NCI-H2081 treated with DMSO at 0.1 percent for 48 hours (cell line): Measurements from ENCODE around the gene EXOSC7.
A peak's percentile ranks its signal among the peaks of the same experiment; 100 is the strongest.
"Not testable (repeated sequence)": the region's sequence is repeated elsewhere in the genome, so short reads cannot be mapped to it uniquely, and the experiment has no call there.

Experiments used
- DNase-seq: peaks from one replicate; lab custom pipeline; 2025; lab: John Stamatoyannopoulos, UW

EXOSC7 gene

DNA sequence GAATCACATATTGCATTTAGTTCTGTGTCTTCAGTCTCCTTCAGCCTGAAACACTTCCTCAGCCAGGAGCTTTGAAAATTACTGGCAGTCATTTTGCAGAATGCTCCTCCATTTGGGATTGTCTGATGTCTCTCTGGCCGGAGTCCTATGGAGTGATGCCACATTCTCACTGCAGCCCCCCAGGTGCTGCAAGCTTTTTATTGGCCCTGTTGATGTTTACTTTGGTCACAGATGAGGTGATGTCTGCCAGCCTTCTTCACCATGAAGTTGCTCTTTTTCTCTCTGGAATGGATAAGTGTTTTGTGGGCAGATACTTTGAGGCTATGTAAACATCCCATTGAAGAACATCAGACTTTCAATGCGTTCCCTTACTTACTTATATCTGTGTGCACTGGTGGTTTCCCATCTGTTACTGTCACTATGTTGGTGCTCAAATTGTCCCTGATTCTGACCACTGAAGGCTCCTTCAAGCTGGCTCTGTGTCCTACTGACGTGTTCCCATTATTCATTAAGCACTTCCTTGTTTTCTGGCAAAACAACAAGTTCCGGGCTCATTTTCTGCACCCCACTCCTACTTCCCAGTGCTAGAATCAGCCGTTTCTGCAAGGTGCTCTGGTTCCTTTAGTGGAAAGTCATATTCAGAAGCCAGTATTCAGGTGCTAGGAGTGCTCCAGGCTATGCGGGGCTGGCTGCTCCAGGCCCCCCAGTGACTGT is 48.7 kb downstream of the EXOSC7 start:
- DNase-seq, result no peak

DNA sequence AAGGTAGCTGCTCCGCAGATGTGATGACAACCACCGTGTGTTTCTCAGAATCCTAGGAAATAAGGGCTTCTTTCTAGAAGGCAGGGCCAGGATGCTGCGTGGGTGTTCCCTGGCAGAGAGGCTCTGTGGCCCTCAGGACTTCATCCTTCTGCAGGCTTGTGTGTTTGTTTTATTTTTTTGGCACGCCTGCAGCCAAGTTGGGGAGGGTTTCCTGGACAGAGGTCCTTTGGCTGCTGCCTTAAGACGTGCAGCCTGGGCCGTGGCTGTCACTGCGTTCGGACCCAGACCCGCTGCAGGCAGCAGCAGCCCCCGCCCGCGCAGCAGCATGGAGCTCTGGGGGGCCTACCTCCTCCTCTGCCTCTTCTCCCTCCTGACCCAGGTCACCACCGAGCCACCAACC is 50.0 kb downstream of the EXOSC7 start, which contains the start of gene CLEC3B:
CLEC3B (plus strand) TSS at position 266 of the 400 bp plus-strand sequence; CDS start at position 326, 60 bp downstream.
- no peak for DNase-seq

DNA sequence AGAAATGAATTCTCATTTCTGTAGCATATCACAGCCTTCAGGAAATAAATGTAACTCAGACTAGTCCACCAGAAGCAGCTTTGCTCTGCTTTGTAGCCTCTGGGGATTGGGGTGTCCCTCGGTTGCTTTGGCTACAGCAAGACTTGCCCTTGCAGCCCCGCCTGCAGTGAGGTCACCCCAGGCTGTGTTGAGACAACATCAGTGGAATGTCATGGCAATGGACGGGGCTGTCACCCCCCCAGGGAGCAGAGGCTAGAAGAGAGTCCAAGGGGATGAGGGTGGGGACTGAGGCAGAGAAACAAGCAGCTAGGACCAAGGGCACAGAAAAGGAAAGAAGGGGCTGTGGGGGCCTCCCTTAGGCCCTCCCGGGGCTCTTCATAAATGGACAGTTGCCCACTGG is 50.9 kb downstream of the EXOSC7 start:
- DNase-seq, result no peak

DNA sequence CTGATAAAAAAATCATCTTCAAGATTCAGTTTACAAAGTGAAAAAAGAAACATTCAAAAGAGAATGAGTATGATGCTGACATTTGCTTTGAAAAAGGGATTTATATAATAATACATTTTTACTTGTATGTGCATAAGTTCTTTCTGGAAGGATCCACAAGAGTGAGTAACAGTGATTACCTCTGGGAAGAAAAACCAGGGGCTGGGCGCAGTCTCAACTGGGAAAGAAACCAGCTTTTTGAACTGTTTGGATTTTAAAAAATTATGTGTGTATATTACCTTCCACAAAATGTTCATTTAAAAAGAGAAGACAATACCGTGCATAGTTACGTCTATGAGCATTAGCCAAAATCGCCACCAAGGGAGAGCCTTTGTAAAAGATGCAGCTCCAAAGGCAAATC is 51.4 kb downstream of the EXOSC7 start:
- no peak for DNase-seq

DNA sequence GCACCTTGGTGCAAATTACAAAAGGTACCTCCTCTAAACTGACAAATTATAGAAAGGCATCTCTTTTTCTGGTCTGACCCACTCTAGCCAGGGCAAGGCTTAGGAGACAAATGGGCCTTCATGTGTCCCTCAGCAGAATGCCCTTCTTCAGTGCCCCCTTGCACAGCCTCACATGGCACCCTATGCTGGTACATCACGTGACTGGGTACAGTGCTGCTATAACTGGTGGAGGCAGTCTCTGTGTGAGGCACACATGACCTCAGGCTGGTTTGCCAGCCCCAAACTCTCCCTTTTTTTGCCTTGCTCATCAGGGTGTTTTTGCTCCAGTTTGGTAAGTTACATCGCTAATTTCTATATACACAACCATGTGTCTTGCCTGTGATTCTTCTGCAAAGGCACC is 53.2 kb downstream of the EXOSC7 start:
- no peak for DNase-seq

DNA sequence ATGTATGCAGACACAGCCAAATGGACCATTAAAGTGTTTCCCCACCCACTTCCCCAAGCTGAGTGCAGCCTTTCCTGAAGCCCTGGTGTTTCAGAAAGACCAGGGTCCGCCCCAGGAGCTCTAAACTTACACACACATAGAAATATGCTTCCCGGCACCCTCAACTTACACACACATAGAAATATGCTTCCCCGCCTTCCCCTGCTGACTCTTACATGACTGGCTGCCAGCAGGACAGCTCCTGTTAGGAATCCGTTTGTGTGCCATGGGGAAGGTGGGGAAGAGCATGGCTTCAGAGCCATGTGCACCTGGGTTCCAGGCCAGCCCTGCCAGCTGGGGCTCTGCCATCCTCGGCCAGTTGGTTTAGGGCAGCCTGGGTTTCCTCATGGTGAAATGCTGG is 53.6 kb downstream of the EXOSC7 start:
- DNase-seq, result no peak

DNA sequence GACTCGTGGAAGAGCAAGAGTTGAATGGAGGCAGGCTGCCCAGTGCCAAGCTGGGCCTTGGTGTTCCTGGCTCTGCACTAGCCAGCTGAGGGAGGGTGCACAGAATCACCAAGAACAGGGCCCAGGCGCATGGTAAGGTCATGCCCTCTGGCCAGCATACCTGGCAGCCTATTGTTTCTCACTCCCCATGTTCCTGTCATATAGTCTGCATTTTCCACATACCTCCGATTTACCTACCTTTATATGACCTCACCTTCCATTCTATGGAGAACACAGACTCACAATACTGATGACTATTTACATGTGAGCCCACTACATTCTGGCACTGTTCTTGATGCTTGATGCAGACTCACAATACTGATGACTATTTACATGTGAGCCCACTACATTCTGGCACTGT is 55.5 kb downstream of the EXOSC7 start:
- DNase-seq, result no peak

DNA sequence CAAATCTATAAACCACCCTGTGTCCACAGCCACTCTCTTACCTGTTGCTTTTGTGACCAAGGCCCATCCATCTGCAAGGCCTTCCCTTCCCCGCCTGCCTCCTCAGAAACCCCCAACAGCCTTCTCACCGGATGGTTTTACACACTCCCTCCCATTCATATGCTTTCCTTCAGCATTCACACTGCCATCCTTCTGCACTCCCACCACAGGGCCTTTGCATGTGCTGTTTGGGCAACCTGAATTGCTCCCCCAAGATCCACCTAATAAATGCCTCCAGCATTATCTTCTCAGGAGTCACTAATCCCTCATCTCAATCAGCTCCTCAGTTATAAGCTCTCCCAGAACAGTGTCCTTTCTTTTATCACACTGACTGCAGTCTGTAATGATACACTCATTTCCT is 56.1 kb downstream of the EXOSC7 start:
- DNase-seq, result no peak

DNA sequence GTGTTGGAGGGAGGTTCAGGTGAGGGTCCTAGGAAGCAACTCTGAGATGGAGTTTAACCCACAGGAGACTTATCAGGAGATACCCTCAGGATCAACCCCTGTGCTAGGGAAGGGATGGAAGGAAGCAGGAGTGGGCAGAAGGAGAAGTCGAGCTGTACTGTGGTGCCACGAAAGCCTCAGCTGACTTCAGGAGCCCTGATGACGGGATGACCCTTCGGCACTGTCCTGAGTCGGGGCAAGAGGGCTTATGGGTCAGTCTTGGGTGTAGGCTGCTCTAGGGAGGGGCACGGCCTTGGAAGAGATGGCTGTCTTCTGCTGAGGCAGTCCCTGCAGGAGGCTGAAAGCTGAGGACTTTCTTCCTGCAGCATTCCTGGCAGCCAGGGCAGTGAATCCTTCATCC is 57.7 kb downstream of the EXOSC7 start:
- DNase-seq, result no peak

DNA sequence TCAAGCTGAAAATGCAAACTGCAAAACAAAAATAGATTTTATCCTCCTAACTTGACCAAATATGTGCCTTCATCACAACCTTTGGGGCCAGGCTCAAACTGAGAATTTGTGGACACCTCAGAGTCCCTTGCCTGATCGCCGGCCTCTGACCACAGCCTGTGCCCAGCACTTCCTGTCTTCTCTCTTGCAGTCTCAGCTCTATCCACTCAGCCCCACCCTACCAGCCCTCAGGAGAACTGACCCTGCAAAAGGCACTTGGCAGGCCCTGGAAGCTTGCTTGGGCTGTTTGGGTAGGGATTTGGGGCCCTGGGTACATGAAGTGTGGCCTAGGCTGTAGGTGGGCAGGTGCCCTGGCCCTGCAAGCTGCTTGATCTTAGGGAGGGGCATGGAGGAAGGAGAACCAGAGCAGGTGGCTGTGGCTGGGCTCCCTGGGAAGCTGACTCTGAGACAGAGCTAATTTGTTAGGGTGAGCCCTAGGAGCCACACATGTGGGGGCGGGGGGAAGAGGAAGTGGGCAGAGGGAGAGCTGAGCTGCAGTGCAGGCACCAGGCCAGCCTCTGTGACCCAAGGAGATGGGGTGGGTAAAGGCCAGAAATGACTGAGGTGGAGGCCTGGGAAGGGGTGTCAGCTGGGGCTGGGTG is 58.7 kb downstream of the EXOSC7 start:
- DNase-seq, result no peak

DNA sequence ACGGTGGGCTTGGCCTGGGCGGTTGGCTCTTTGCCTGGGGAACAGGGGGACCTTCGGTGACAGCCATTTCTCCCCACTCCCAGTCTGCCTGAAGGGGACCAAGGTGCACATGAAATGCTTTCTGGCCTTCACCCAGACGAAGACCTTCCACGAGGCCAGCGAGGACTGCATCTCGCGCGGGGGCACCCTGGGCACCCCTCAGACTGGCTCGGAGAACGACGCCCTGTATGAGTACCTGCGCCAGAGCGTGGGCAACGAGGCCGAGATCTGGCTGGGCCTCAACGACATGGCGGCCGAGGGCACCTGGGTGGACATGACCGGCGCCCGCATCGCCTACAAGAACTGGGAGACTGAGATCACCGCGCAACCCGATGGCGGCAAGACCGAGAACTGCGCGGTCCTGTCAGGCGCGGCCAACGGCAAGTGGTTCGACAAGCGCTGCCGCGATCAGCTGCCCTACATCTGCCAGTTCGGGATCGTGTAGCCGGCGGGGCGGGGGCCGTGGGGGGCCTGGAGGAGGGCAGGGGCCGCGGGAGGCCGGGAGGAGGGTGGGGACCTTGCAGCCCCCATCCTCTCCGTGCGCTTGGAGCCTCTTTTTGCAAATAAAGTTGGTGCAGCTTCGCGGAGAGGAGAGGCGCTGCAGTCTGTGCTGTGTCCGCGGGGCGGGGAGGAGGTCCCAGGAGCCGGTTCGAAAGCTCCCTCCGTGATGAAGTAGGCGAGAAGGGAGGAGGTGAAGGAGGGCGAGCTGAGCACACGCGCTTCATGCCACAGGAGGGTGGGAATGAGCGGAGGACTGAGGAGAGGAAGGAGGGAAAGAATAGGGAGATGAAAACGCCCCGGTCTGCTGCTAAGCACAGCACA is 59.6 kb downstream of the EXOSC7 start:
- DNase-seq, result no peak

DNA sequence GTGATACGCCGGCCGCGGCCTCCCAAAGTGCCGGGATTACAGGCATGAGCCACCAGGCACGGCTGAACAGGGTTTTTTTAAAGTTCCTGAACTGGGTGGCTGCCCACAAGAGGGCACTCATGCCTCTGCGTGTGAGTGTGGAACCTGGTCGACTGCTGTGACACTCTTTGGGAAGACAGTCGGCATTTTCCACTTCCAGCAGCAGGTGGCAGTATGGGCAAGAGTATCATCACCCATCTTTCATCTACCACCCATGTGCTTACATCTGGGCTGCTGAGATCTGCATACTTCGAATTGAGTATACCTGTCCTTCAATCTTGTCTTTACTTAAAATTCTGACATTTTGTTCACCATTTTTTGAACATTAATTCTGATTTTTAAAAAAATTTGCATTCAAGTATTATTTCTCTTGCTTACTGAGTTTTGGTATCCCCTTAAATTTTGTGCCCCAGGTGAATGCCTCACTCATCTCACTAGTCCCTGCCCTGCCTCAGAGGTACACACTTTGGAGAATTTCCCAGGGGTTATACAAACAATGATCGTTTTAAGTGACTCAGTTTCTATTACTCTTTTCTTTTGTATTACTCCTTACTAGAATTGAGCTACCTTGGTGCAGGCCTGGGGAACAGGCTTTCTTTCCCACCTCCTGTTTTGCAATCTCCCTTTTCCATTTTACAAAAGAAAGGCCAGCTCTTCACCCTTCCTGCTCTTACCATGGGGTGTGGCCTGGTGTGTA is 61.8 kb downstream of the EXOSC7 start:
- DNase-seq, result peak; percentile 24

DNA sequence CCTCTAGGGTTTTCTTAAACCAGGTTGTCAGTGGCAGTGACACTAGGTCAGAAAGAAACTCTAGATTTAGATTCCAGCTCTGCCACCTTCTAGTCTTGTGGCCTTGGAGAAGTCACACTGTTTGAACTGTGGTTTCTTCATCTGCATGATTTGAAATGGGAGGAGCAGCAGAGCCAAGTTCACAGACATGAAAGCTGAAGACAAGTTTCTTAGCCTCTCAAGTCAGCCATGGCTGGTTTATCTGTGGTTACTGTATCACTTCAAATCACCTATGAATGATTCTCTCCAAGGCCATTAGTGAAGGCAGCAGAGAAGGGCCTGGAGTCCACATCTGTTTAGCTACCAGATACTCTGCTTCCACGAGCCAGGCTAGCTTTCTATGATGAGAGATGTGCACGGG is 65.6 kb downstream of the EXOSC7 start:
- no peak for DNase-seq

DNA sequence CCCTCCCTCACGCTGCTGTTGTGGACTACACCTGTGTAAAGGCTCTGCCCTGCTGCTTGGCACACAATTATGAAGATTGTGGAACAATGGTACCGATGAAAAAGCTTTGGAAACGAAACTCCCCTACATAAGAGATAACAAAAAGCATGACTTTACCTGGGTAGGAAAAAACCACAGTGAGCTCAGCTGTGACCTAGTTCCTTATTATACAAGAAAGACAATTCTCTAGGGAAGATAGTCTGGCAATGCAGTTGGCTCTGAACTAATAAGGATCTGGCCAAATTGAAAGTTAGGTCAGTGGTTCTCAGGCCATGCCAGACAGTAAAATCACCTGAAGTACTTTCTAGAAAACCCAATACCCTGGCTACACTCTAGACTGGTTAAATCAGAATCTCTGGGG is 66.1 kb downstream of the EXOSC7 start:
- no peak for DNase-seq

DNA sequence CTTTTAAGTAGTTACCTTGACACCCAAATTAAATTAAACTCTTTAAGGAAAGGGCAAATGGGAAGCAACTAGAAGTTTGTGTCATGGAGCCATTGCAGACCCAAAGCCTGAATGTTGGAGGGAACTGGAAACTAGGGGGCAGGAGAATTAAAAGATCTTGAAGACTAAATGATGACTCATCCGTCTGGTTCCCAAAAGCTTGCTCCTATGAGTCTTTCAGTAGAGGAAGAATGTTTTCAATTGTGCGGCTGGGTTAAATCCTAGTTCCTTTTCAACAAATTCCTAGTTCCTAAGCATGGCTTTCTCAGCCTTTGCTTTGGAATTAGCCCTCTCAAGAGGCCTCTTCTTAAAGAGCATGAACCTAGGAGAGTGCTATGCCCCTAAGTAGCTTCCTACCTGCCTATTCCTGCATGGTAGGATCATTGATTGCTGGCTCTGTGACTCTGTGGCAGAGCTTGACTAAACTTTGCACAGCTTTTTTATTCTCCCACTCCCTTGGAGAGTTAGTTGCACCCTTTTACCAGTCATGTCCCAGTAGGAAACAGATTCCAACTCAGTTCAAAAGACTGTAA is 67.8 kb downstream of the EXOSC7 start:
- DNase-seq, result no peak

DNA sequence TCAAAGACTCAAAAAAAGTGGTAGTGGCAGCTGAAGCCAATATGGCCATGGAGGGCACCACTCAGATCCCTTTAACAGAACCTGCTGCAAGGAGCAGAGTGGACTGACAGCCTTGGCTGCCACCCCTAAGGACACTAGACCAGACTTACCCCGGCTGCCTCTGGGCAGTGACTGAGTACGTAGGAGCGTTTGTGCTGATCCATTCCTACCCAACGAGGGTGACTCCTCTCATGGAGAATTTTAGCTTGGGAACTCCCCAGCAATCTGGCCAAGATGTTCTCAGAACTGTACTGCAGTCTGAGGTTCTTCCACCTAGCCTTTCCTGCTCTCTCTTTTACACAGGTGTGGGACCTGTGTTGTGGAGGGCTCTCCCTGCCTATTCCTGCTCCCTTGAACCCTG is 72.2 kb downstream of the EXOSC7 start:
- no peak for DNase-seq

DNA sequence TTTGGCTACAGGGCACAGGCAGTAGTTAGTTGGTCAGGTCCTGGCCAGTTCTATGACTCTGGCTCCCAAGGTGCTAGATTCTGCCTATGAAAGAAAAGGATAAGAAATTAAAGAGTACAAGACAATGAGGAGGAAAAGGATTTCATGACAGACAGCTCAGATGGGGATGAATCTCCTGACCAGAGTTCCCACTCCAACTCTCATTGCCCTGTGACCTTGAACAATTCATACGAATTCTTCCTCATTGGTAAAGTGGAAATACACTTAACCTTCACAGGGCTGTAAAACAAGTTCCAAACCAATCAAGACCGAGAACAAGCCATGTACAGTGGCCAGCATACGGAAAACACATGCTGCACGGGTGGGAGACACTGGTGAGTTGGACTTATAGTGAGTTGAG is 73.8 kb downstream of the EXOSC7 start:
- no peak for DNase-seq

DNA sequence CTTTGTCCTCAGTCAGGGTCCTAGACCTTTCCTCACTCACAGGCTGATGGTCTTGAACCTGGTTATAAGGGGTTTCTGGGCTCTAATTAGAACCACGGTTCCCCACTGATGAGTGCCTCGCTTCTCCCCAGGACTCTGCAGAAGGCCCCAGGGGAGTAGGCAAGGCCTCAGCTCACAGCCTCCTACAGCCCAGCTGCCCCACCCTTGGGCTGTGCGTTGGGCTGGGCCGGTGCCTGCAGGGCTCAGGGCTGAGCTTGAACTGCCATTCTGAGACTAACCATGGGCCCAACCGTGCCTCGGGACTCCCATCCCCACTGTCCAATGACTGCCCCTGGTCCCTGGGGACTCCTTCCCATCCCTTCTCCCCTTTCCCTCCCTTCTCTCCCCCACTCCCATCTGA is 75.6 kb downstream of the EXOSC7 start:
- DNase-seq, result no peak

DNA sequence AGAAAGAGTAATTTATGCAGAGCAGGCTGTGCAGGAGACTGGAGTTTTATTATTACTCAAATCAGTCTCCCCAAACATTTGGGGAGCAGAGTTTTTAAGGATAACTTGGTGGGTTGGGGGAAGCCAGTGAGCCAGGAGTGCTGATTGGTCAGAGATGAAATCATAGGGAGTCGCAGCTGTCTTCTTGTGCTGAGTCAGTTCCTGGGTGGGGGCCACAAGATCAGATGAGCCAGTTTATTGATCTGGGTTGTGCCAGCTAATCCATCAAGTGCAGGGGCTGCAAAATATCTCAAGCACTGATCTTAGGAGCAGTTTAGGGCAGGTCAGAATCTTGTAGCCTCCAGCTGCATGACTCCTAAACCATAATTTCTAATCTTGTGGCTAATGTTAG is 77.8 kb downstream of the EXOSC7 start:
- not testable (repeated sequence) for DNase-seq

DNA sequence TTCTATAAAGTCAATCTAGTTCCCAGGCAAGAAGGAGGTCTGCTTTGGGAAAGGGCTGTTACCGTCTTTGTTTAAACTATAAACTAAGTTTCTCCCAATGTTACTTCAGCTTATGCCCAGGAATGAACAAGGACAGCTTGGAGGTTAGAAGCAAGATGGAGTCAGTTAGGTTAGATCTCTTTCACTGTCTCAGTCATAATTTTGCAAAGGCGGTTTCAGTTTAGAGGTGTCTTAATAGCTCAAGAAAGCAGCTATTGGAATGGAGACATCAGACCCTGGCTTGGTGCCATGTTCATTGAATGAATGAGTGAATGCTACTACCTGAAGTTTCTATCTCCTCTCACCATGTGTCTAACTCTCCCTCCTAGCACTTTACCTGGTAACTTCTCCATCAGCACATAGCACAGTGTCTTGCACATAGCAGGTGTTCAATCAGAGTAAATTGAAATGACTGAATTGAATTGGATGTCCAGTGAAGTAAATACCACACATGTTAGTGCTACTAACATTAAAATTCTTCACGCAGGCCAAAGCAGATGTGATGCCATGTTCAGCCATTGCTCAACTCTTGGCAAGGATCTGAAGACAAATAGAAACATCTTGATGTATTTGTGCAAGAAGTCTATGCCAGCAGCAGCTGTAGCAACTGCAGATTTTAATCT is 78.3 kb downstream of the EXOSC7 start:
- no peak for DNase-seq

DNA sequence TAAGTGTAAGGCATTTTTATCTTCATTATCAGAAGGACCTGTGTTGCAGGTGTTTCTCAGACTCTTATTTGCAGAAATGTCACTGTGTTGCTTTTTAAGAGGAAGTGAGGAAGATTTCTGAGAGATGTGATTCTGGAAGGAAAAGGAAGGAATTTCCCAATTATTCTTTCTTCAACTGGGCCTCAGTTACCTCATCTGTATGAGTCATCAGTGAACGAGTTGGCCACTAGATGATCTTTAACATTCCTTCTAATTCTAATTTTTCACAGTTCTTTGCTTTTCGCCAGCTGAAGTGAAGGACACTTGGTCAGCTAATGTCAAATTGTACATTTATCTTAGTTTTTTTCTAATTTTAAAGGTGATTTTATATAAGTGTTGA is 79.0 kb downstream of the EXOSC7 start:
- no peak for DNase-seq
